GM21447 (cell line): Measurements from ENCODE around the gene PKDREJ.
"Not testable (repeated sequence)": the region's sequence is repeated elsewhere in the genome, so short reads cannot be mapped to it uniquely, and the experiment has no call there.

Experiments
- ATAC-seq: cut with Tn5 transposase; IDR thresholded peaks from one replicate; pipeline ENCODE4 v1.9.1; 2021; ENCODE audit not compliant: unreplicated experiment

Gene PKDREJ

GRCh38 chr22:46263216-46263590, at the start of gene PKDREJ:
Gene PKDREJ (minus strand): TSS chr22:46263343. CDS start chr22:46263322, 21 bp downstream.
- no peak for ATAC-seq

GRCh38 chr22:46312848-46313247, 49.7 kb upstream of the PKDREJ start:
- ATAC-seq, result not testable (repeated sequence)

- ATAC-seq, result no peak
Observed at GRCh38 chr22:46312056-46312455, 48.9 kb upstream of the PKDREJ start.

- no peak for ATAC-seq
Observed at GRCh38 chr22:46309526-46310085, 46.5 kb upstream of the PKDREJ start.

- ATAC-seq, result no peak
Observed at GRCh38 chr22:46308283-46308988, 45.3 kb upstream of the PKDREJ start.

- no peak for ATAC-seq
Observed at GRCh38 chr22:46303347-46303965, 40.3 kb upstream of the PKDREJ start.

- ATAC-seq, result no peak
Observed at GRCh38 chr22:46300491-46300890, 37.3 kb upstream of the PKDREJ start.

- no peak for ATAC-seq
Observed at GRCh38 chr22:46299101-46299500, 36.0 kb upstream of the PKDREJ start.

GRCh38 chr22:46297151-46297812, 34.1 kb upstream of the PKDREJ start:
- ATAC-seq, result peak; percentile 19

GRCh38 chr22:46296257-46297150, 33.4 kb upstream of the PKDREJ start, which contains the start of gene GTSE1:
Gene GTSE1 (plus strand): TSS chr22:46296870. CDS start chr22:46297401, 531 bp downstream.
- ATAC-seq, result peak; percentile 83

GRCh38 chr22:46295277-46295971, 32.3 kb upstream of the PKDREJ start:
- ATAC-seq, result no peak

- no peak for ATAC-seq
Observed at GRCh38 chr22:46294784-46295183, 31.6 kb upstream of the PKDREJ start.

GRCh38 chr22:46293577-46294260, 30.6 kb upstream of the PKDREJ start:
- ATAC-seq, result no peak

- ATAC-seq, result no peak
Observed at GRCh38 chr22:46292732-46293131, 29.6 kb upstream of the PKDREJ start.

GRCh38 chr22:46292173-46292572, 29.0 kb upstream of the PKDREJ start:
- ATAC-seq, result no peak

GRCh38 chr22:46290843-46291785, 28.0 kb upstream of the PKDREJ start:
- ATAC-seq, result no peak

GRCh38 chr22:46290121-46290842, 27.1 kb upstream of the PKDREJ start:
- no peak for ATAC-seq
